Testis (tissue), 2 donors: ENCODE data around the gene LRRC8D.

Experiments used
- CTCF ChIP-seq, 3 experiments: fragments of 450-650 bp in 2 of 3; fragments of 200-600 bp in 1 of 3; sonication (generic) in 1 of 3; IDR thresholded peaks; one replicate each; pipeline ENCODE4 v1.5.1; 2016 to 2019; ENCODE audit warnings: antibody characterized with exemption in 3 of 3, mild to moderate bottlenecking in 2 of 3, moderate library complexity in 1 of 3
- POLR2A ChIP-seq: fragments of 450-650 bp; IDR thresholded peaks from one replicate; pipeline ENCODE4 v1.6.1; 2017; ENCODE audit warnings: antibody characterized with exemption, mild to moderate bottlenecking, moderate library complexity

- TF ChIP-seq CTCF (IDR thresholded peaks at IDR 0.05) = no peak
- TF ChIP-seq POLR2A = no peak
Measured at GRCh38 chr1:89953131-89953626, 132.3 kb downstream of the LRRC8D start.
